ENCODE data around the gene SYNPO2.

GRCh38 chr4:119070301-119070700, 181.6 kb downstream of the SYNPO2 start:
- TF ChIP-seq POLR2A (IDR thresholded peaks at IDR 0.05; ENCODE audit: low read depth, low read length) (no peak), POLR2AphosphoS5 (IDR thresholded peaks at IDR 0.05; ENCODE audit: low read depth, low read length) (no peak), TAF1 (IDR thresholded peaks at IDR 0.05; ENCODE audit: borderline replicate concordance, low read depth, low read length) (no peak)
